SKM-1 (cell line): ENCODE results near the gene CLOCK.

ENCODE experiments used
- DNase-seq: peaks from one replicate; lab custom pipeline; 2025; ENCODE audit not compliant: unreplicated experiment; lab: John Stamatoyannopoulos, UW

CLOCK gene

DNA sequence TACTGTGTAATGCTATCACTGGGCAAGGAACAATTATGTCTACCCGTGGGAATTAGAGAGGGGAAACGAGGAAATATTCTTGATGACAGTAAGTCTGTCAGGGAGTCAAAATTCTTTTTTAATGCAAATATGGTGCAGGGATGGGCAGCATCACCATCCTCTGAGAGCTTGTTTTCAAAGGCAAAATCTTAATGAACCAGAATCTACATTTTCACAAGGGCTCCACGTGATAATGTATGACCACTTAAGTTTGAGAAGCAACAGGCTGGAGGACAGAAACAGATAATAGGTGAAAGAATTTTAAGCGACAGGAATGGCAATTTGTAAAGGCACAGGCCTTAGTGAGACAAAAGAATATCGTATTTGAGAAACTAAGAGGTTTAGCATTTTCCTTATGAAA, 63.4 kb downstream of the CLOCK start:
- no peak for DNase-seq

GRCh38 chr4:55475394-55476243, 71.1 kb downstream of the CLOCK start:
- no peak for DNase-seq

DNA sequence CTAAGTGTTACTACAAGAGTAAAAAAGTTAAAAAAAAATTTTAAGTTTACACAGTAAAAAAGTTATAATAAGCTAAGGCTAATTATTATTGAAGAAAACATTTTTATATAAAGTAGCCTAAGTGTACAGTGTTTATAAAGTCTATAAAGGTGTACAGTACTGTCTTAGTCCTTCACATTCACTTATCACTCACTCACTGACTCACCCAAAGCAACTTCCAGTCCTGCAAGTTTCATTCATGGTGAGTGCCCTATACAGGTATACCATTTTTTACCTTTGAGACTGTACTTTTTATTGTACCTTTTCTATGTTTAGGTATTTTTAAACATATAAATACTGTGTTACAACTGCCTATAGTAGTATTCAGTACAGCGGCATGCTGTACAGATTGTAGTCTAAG, 76.7 kb downstream of the CLOCK start:
- no peak for DNase-seq

GRCh38 chr4:55468724-55469123, 78.0 kb downstream of the CLOCK start:
- no peak for DNase-seq

DNA sequence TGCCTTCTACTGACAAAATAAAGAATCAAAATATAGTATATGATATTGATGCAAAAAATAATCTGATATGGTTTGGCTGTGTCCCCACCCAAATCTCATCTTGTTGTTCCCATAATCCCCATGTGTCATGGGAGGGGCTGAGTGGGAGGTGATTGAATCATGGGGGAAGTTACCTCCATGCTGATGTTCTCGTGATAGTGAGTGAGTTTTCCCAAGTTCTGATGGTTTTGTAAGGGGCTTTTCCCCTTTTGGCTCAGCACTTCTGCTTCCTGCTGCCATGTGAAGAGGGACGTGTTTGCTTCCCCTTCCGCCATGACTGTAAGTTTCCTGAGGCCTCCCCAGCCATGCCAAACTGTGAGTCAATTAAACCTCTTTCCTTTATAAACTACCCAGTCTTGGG, 80.7 kb downstream of the CLOCK start:
- no peak for DNase-seq

- DNase-seq, result no peak
Measured at GRCh38 chr4:55458611-55459010, 88.1 kb downstream of the CLOCK start.

DNA sequence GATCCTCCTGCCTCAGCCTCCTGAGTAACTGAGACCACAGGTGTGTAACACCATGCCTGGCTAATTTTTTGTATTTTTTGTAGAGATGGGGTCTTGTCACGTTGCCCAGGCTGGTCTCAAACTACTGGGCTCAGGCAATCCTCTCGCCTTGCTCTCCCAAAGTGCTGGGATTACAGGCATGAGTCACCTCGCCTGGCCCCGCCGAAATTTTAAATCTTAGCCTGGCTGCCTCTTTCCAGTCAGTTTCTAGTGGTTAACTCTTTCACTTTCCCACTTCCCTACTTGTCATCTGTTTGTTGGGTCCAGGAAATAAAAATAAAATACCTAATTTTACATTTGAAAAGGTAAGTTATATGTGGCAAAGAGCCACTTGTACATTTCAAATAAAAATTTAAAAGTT, 88.5 kb downstream of the CLOCK start:
- DNase-seq, result no peak

DNA sequence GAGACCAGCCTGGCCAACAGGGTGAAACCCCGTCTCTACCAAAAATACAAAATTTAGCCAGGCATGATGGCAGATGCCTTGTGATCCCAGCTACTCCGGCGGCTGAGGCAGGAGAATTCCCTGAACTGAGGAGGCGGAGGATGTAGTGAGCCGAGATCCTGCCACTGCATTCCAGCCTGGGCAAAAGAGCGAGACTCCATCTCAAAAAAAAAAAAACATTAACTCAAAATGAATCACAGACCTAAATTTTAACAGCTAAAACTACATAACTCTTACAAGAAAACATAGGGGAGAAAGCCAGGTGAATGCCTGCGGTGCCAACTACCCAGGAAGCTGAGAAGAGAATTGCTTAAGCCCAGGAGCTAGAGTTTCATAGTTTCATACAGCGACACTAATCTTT, 96.1 kb downstream of the CLOCK start:
- no peak for DNase-seq

GRCh38 chr4:55447831-55448230, 98.9 kb downstream of the CLOCK start:
- no peak for DNase-seq

DNA sequence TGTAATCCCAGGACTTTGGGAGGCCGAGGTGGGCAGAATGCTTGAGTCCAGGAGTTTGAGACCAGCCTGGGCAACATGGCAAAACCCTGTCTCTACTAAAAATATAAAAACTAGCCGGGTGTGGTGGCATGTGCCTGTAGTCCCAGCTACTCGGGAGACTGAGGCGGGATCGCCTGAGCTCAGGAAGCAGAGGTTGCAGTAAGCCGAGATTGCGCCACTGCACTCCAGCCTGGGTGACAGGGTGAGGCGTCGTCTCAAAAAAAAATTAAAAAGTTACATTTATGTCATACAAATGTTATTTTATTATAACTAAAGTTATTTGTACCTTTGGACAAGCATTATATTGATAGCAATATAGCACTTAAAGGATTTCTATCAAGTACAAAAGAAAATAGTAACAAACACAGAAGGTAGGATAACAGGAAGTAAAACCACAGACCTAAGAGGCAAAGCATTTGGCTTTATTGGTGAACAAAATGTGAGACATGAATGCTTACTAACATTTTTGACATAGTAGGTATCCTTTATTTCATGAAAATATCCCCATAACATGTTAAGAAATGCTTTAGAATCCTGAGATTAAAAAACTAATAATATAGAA, 99.5 kb downstream of the CLOCK start:
- DNase-seq, result no peak

- no peak for DNase-seq
Measured at GRCh38 chr4:55446578-55446922, 100.2 kb downstream of the CLOCK start.

DNA sequence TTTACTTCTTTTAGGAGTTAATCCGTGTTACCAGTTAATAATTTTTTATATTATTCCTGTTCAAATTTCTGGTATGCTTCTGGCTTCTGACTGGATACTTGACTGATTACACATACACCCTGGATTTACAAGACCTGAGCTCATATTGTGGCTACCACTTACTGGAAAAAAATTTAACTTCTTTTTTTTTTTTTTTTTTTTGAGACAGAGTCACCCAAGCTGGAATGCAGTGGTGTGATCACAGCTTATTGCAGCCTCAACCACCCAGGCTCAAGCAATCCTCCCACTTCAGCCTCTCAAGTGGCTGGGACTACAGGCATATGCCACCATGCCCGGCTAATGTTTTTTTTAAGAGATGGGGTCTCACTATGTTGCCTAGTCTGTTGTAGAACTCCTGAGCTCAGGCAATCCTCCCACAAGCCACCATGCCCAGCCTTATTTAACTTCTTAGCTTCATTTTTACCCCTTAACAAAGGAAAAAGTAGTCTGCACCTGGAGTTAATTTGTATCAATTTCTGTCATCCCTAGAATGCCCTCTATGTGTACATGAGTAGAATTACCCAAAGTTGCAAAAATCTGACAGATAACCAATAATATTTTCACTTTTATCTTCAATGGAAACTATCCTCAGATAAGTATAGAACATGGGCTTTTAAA, 100.7 kb downstream of the CLOCK start:
- peak; percentile 61 for DNase-seq

GRCh38 chr4:55444827-55445226, 101.9 kb downstream of the CLOCK start:
- DNase-seq, result no peak

DNA sequence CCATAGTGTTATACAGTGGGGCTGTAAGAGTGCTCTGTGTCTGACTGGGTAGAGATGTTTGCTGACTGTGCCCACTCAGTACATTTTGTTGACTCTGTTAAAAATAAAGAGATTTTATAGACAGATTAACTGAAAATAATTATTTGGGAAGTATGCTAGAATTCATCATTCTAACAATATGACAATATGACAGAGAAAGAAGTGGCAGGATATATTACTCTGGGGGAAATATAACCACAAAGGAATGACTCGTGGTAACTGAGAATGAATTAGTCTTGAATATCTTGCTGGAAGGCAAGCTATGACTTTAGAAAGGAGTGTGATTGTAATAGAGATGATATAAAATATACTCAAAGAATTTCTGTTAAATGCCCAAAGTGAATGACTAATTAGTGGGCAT, 104.2 kb downstream of the CLOCK start:
- no peak for DNase-seq

DNA sequence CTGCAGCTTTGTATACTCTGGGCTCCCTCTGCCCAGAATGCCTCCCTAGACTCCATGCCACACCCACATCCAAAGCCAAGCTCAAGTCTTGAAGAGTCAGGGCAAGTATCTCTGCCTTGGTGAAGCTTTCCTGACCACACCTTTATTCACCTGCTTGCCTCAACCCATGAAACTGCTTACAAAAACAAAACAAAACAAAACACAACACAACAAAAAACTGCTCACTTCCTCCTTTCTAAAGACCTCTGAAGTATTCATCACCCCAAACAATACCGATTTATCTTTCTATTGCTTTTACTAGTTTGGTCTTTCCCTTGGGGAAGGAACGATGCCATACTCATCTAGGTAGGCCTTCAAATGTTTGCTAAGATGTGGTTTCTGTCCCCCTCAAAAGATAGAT, 105.9 kb downstream of the CLOCK start:
- no peak for DNase-seq

GRCh38 chr4:55439023-55439422, 107.7 kb downstream of the CLOCK start:
- DNase-seq, result no peak

- no peak for DNase-seq
Measured at GRCh38 chr4:55438314-55438713, 108.4 kb downstream of the CLOCK start.

GRCh38 chr4:55437823-55438222, 108.9 kb downstream of the CLOCK start:
- DNase-seq, result no peak

DNA sequence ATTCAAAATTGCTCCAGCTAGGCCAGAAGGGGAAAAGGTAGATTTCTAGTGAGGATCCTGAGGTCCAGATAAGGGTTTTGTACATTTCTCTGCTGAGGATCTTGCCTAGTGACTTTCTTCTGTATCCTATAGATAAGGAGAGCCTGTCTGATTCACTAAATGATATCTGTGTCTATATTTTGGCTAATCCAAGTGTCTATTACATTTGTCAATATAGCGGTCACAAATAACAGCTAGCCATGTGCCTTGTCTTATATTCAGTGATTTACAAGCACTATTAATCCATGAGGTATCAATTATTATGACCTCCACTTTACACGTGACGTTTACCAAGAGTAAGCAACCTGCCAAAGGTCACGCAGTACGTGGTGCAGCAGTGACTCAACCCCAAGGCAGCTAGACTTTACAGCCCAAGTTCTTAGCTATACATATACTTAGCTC, 109.3 kb downstream of the CLOCK start:
- DNase-seq, result no peak

- no peak for DNase-seq
Measured at GRCh38 chr4:55435141-55435841, 111.4 kb downstream of the CLOCK start.

DNA sequence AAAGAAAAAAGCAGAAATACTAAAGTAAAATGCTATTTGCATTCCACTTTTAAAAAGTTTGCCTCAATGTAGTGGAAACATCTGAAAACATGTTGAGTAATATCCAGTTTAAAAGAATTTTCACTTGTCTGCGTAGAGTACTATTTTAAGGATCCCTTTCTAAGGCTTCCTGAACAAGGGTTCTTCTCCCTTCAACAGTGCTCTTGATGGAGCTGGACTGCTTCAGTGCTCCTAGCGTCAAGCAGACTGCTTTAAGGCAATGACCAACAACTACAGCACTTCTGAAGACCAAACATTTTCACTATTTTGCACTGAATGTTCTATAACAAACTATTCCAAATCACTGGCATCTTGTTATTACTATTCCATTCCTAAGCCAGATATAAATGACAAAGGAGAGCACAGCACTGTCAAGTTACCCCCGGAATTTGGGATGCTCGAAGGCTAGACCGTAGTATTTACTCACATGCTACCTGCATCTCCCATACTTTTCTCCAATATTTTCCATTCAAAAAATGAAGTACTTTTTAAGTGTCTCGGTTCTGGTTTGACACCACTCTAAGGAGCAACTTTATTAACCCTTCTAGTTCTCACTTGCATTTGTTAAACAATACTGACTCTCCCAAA, 114.9 kb downstream of the CLOCK start:
- DNase-seq, result no peak
